Spleen (tissue), 11 donors: ENCODE results near the gene RNF208. TPM values are rescaled to one million over a fixed set of nuclear protein-coding genes. Genes with fewer than 3 reads are reported as not detected.

ENCODE experiments used
- DNase-seq: peaks from one replicate; pipeline ENCODE4 v3.0.0-alpha.2; 2020
- H3K27ac ChIP-seq, 8 donors: fragments of 200-600 bp; sonication (generic) in 7 of 8; 1 replicate in 4 of 8; 2 replicates in 4 of 8; pipeline versions ENCODE4 v1.5.0 to v1.8.0; 2016 to 2021; ENCODE audit warnings: inconsistent platforms in 4 of 8, mild to moderate bottlenecking in 4 of 8, moderate library complexity in 1 of 8
- H3K27me3 ChIP-seq, 7 donors: fragments of 200-600 bp; sonication (generic) in 6 of 7; replicated peaks in 1 of 7; 1 replicate in 4 of 7; 2 replicates in 3 of 7; pipeline versions ENCODE4 v1.5.0 to v1.8.0; 2016 to 2021; ENCODE audit warnings: inconsistent platforms in 3 of 7, mild to moderate bottlenecking in 1 of 7
- H3K36me3 ChIP-seq, 6 donors: fragments of 200-600 bp; sonication (generic) in 5 of 6; 1 replicate in 4 of 6; 2 replicates in 2 of 6; pipeline versions ENCODE4 v1.5.0 to v1.8.0; 2016 to 2021; ENCODE audit warnings: inconsistent platforms in 2 of 6
- H3K4me1 ChIP-seq, 6 donors: fragments of 200-600 bp; sonication (generic) in 5 of 6; 1 replicate in 3 of 6; 2 replicates in 3 of 6; pipeline versions ENCODE4 v1.5.0 to v1.8.0; 2016 to 2021; ENCODE audit warnings: inconsistent platforms in 3 of 6
- H3K4me3 ChIP-seq, 8 donors: fragments of 200-600 bp; sonication (generic) in 7 of 8; 1 replicate in 4 of 8; 2 replicates in 4 of 8; pipeline versions ENCODE4 v1.5.0 to v1.8.0; 2016 to 2021; ENCODE audit warnings: inconsistent platforms in 4 of 8, mild to moderate bottlenecking in 4 of 8, moderate library complexity in 2 of 8
- H3K9me3 ChIP-seq, 8 donors: fragments of 200-600 bp; sonication (generic) in 7 of 8; 1 replicate in 4 of 8; 2 replicates in 4 of 8; pipeline versions ENCODE4 v1.5.0 to v1.8.0; 2016 to 2021; ENCODE audit warnings: inconsistent platforms in 4 of 8
- CTCF ChIP-seq, 11 experiments: fragments of 200-600 bp in 7 of 11; fragments of 450-650 bp in 4 of 11; sonication (generic) in 4 of 11; IDR thresholded peaks in 8 of 11; conservative IDR thresholded peaks in 3 of 11; 1 replicate in 7 of 11; 2 replicates in 4 of 11; pipeline versions ENCODE4 v1.4.0 to v1.8.0; 2016 to 2021; ENCODE audit warnings: antibody characterized with exemption in 11 of 11, inconsistent platforms in 4 of 11, mild to moderate bottlenecking in 1 of 11
- POLR2A ChIP-seq, 3 donors: fragments of 450-650 bp; IDR thresholded peaks; one replicate each; pipeline ENCODE4 v1.5.1; 2017; ENCODE audit warnings: antibody characterized with exemption in 3 of 3, mild to moderate bottlenecking in 1 of 3
- POLR2AphosphoS5 ChIP-seq, 3 donors: sonication (generic); formaldehyde crosslinking; IDR thresholded peaks; one replicate each; pipeline ENCODE4 v1.5.1; 2017; ENCODE audit warnings: antibody characterized with exemption in 3 of 3
- whole genome bisulfite sequencing, 5 donors: extraction: QIAGEN DNeasy Blood & Tissue Kit in 3 of 5; methylation state at CpG; one replicate each; pipeline versions ENCODE4 v1.1.5 to v1.1.7; 2013 to 2018; 5-methylcytosine and 5-hydroxymethylcytosine counted together
- intact Hi-C: fragments of 100-400 bp; cut with DNase I; formaldehyde crosslinking; loops from one replicate; pipeline ENCODE4 v1.15.0; 2023; ENCODE audit warnings: low total_unique reads
- polyA plus RNA-seq, 3 donors: library from polyadenylated mRNA; stranded (reverse); fragments of 200-250 nt; gene quantifications; one replicate each; pipeline ENCODE4 v1.2.1, GENCODE V29; 2013
- total RNA-seq, 7 donors: library from RNA; depleted of rRNA in 3 of 7; stranded (reverse); fragments of >200 nt in 3 of 7; fragmentation: NEBNext Ultra II Directional in 4 of 7; extraction: Animal tissue kit (Norgen Biotek cat#: 25700) in 4 of 7; gene quantifications; one replicate each; pipeline versions ENCODE4 v1.1.0 to v1.2.1, GENCODE V29; 2016 to 2021
- donor health status: healthy with polysubstance abuse.
- donor health status: DM: no; HTN: no; CAD: no; lungs with moderate emphysema.
- donor health status: DM: no; HTN: no; CAD: no.
- donor health status: Bipolar disorder and iron deficiency.
- donor health status: healthy.
- donor health status: DM: no; HTN: no; CAD: no.
- donor health status: DM: yes; HTN: yes; CAD: no.

RNF208 gene
- total and polyA plus RNA-seq, 10 donors = 1.2 to 6.2 (median 2.7) TPM

DNA sequence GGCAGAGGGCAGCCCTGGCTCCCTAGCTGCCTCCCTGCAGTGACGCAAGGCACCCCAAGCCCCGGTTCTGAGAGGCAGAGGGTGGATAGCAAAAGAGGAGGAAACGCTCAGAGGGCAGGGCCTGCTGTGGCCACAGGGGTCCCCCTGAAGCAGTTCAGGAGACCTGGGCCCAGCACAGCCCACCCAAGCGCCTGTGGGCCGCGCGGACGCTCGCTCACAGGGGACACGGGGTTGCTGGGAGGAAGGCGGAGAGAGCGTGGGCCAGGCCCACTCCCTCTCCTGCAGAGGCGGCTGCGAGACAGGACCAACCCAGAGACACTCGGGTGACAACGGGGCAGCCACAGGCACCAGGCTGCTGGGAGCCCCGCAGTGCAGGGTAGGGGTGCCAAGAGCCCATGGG lies 42.3 kb downstream of the RNF208 start:
- TF ChIP-seq CTCF (IDR thresholded peaks at IDR 0.05 in 8 of 11, conservative IDR thresholded peaks at IDR 0.05 in 3 of 11) = no peak
- no peak for TF ChIP-seq POLR2AphosphoS5 (IDR thresholded peaks at IDR 0.05)
- TF ChIP-seq POLR2A (IDR thresholded peaks at IDR 0.05) = no peak
- no peaks in the 10 kb centered on the region for H3K9me3 ChIP-seq

GRCh38 chr9:137178939-137179630 lies 43.0 kb downstream of the RNF208 start:
- peaks cover 0 to 72% (median 64%) of the 10 kb centered on the region in 6 donors for H3K36me3 ChIP-seq

More for the DNA sequence above, 42.3 kb downstream of the RNF208 start:
- 93 to 98% (median 97%) methylated on average over 13 to 17 of the region's 17 CpGs for WGBS, 5 donors
- Histone ChIP-seq H3K27ac (no peak overlapping the region), H3K27me3 (peaks cover 0 to 10% (median 0%) of the 10 kb centered on the region in 7 donors), H3K4me3 (no peak overlapping the region), H3K4me1 (peaks cover 0 to 19% (median under 1%) of the 10 kb centered on the region in 6 donors), H3K36me3 (peaks cover 0 to 79% (median 66%) of the 10 kb centered on the region in 6 donors)
- intact Hi-C loops = no loop called here
- no peak for DNase-seq

GRCh38 chr9:137178201-137178938 lies 43.7 kb downstream of the RNF208 start:
- no peak for TF ChIP-seq POLR2A (IDR thresholded peaks at IDR 0.05)
- TF ChIP-seq POLR2AphosphoS5 (IDR thresholded peaks at IDR 0.05) = no peak
- TF ChIP-seq CTCF (IDR thresholded peaks at IDR 0.05 in 8 of 11, conservative IDR thresholded peaks at IDR 0.05 in 3 of 11) = no peak
- Histone ChIP-seq H3K27me3 (peaks cover 0 to 24% (median 0%) of the 10 kb centered on the region in 7 donors), H3K9me3 (no peaks in the 10 kb centered on the region), H3K4me3 (no peak overlapping the region), H3K4me1 (peaks cover 0 to 24% (median 1%) of the 10 kb centered on the region in 6 donors), H3K36me3 (peaks cover 0 to 65% (median 57%) of the 10 kb centered on the region in 6 donors), H3K27ac (no peak overlapping the region)
- intact Hi-C loops = no loop called here
- 87 to 93% (median 88%) methylated on average over 20 to 23 of the region's 23 CpGs for WGBS, 5 donors
- no peak for DNase-seq

More at GRCh38 chr9:137178939-137179630, 43.0 kb downstream of the RNF208 start:
- intact Hi-C loops = no loop called here
- TF ChIP-seq POLR2A (IDR thresholded peaks at IDR 0.05) (no peak), CTCF (IDR thresholded peaks at IDR 0.05 in 8 of 11, conservative IDR thresholded peaks at IDR 0.05 in 3 of 11) (no peak), POLR2AphosphoS5 (IDR thresholded peaks at IDR 0.05) (no peak)
- 88 to 96% (median 92%) methylated on average over 19 of the region's 19 CpGs for WGBS, 5 donors
- Histone ChIP-seq H3K4me3 (no peak overlapping the region), H3K27me3 (peaks cover 0 to 17% (median 0%) of the 10 kb centered on the region in 7 donors), H3K4me1 (peaks cover 0 to 24% (median 1%) of the 10 kb centered on the region in 6 donors), H3K9me3 (no peaks in the 10 kb centered on the region), H3K27ac (no peak overlapping the region)
- DNase-seq = no peak
